ENCODE data around the gene RNF168.
"Not testable (repeated sequence)": the region's sequence is repeated elsewhere in the genome, so short reads cannot be mapped to it uniquely, and the experiment has no call there.

The RNF168 gene

GRCh38 chr3:196533260-196533681 is 29.7 kb upstream of the RNF168 start:
- no peak for FAIRE-seq
- no peak for TF ChIP-seq POU2F2 (IDR thresholded peaks at IDR 0.05; ENCODE audit: low read depth, low read length)
- TF ChIP-seq SPI1 (IDR thresholded peaks at IDR 0.05; ENCODE audit: low read depth, low read length), result no peak
- no peak for TF ChIP-seq POLR2A (IDR thresholded peaks at IDR 0.05; ENCODE audit: low read depth, low read length)
- TF ChIP-seq PAX5 (IDR thresholded peaks at IDR 0.05; ENCODE audit: insufficient read depth, low read length, severe bottlenecking), result no peak
- TF ChIP-seq POLR2AphosphoS5 (IDR thresholded peaks at IDR 0.05; ENCODE audit: low read depth, low read length), result no peak
- TF ChIP-seq TAF1 (IDR thresholded peaks at IDR 0.05; ENCODE audit: low read depth, low read length), result no peak
- no peak for DNase-seq (ENCODE audit: insufficient read length, low spot score)

GRCh38 chr3:196531418-196531817 is 27.9 kb upstream of the RNF168 start:
- DNase-seq (ENCODE audit: insufficient read length, low spot score) (no peak), FAIRE-seq (no peak)
- TF ChIP-seq PAX5 (IDR thresholded peaks at IDR 0.05; ENCODE audit: insufficient read depth, low read length, severe bottlenecking) (no peak), TAF1 (IDR thresholded peaks at IDR 0.05; ENCODE audit: low read depth, low read length) (no peak), POU2F2 (IDR thresholded peaks at IDR 0.05; ENCODE audit: low read depth, low read length) (no peak), SPI1 (IDR thresholded peaks at IDR 0.05; ENCODE audit: low read depth, low read length) (no peak), POLR2A (IDR thresholded peaks at IDR 0.05; ENCODE audit: low read depth, low read length) (no peak), POLR2AphosphoS5 (IDR thresholded peaks at IDR 0.05; ENCODE audit: low read depth, low read length) (no peak)

GRCh38 chr3:196528639-196529233 is 25.2 kb upstream of the RNF168 start:
- TF ChIP-seq POU2F2 (IDR thresholded peaks at IDR 0.05; ENCODE audit: low read depth, low read length) (no peak), TAF1 (IDR thresholded peaks at IDR 0.05; ENCODE audit: low read depth, low read length) (peak; percentile 78), SPI1 (IDR thresholded peaks at IDR 0.05; ENCODE audit: low read depth, low read length) (no peak), POLR2AphosphoS5 (IDR thresholded peaks at IDR 0.05; ENCODE audit: low read depth, low read length) (peak; percentile 74), PAX5 (IDR thresholded peaks at IDR 0.05; ENCODE audit: insufficient read depth, low read length, severe bottlenecking) (peak; percentile 64), POLR2A (IDR thresholded peaks at IDR 0.05; ENCODE audit: low read depth, low read length) (peak; percentile 69; the same call in 1 of the 2 replicates)
- DNase-seq (ENCODE audit: insufficient read length, low spot score), result peak; percentile 86
- FAIRE-seq, result peak; percentile 84

- TF ChIP-seq POLR2A (IDR thresholded peaks at IDR 0.05; ENCODE audit: low read depth, low read length), result no peak
- TF ChIP-seq POU2F2 (IDR thresholded peaks at IDR 0.05; ENCODE audit: low read depth, low read length), result no peak
- TF ChIP-seq TAF1 (IDR thresholded peaks at IDR 0.05; ENCODE audit: low read depth, low read length), result no peak
- no peak for TF ChIP-seq SPI1 (IDR thresholded peaks at IDR 0.05; ENCODE audit: low read depth, low read length)
- TF ChIP-seq POLR2AphosphoS5 (IDR thresholded peaks at IDR 0.05; ENCODE audit: low read depth, low read length), result no peak
- no peak for TF ChIP-seq PAX5 (IDR thresholded peaks at IDR 0.05; ENCODE audit: insufficient read depth, low read length, severe bottlenecking)
- no peak for DNase-seq (ENCODE audit: insufficient read length, low spot score)
- no peak for FAIRE-seq
Observed at GRCh38 chr3:196525141-196525540, 21.6 kb upstream of the RNF168 start.

GRCh38 chr3:196524527-196524926 is 21.0 kb upstream of the RNF168 start:
- no peak for DNase-seq (ENCODE audit: insufficient read length, low spot score)
- TF ChIP-seq PAX5 (IDR thresholded peaks at IDR 0.05; ENCODE audit: insufficient read depth, low read length, severe bottlenecking) (no peak), POLR2A (IDR thresholded peaks at IDR 0.05; ENCODE audit: low read depth, low read length) (no peak), POU2F2 (IDR thresholded peaks at IDR 0.05; ENCODE audit: low read depth, low read length) (no peak), SPI1 (IDR thresholded peaks at IDR 0.05; ENCODE audit: low read depth, low read length) (no peak), TAF1 (IDR thresholded peaks at IDR 0.05; ENCODE audit: low read depth, low read length) (no peak), POLR2AphosphoS5 (IDR thresholded peaks at IDR 0.05; ENCODE audit: low read depth, low read length) (no peak)
- no peak for FAIRE-seq

GRCh38 chr3:196523841-196524240 is 20.3 kb upstream of the RNF168 start:
- FAIRE-seq (no peak), DNase-seq (ENCODE audit: insufficient read length, low spot score) (no peak)
- TF ChIP-seq POLR2A (IDR thresholded peaks at IDR 0.05; ENCODE audit: low read depth, low read length) (no peak), SPI1 (IDR thresholded peaks at IDR 0.05; ENCODE audit: low read depth, low read length) (no peak), POU2F2 (IDR thresholded peaks at IDR 0.05; ENCODE audit: low read depth, low read length) (no peak), POLR2AphosphoS5 (IDR thresholded peaks at IDR 0.05; ENCODE audit: low read depth, low read length) (no peak), TAF1 (IDR thresholded peaks at IDR 0.05; ENCODE audit: low read depth, low read length) (no peak), PAX5 (IDR thresholded peaks at IDR 0.05; ENCODE audit: insufficient read depth, low read length, severe bottlenecking) (no peak)

GRCh38 chr3:196521291-196521690 is 17.7 kb upstream of the RNF168 start:
- not testable (repeated sequence) for DNase-seq (ENCODE audit: insufficient read length, low spot score); FAIRE-seq

GRCh38 chr3:196519718-196520082 is 16.1 kb upstream of the RNF168 start:
- no peak for FAIRE-seq

GRCh38 chr3:196518966-196519717 is 15.6 kb upstream of the RNF168 start:
- TF ChIP-seq POLR2AphosphoS5 (IDR thresholded peaks at IDR 0.05; ENCODE audit: low read depth, low read length) (no peak), POLR2A (IDR thresholded peaks at IDR 0.05; ENCODE audit: low read depth, low read length) (no peak), TAF1 (IDR thresholded peaks at IDR 0.05; ENCODE audit: low read depth, low read length) (no peak), POU2F2 (IDR thresholded peaks at IDR 0.05; ENCODE audit: low read depth, low read length) (no peak), PAX5 (IDR thresholded peaks at IDR 0.05; ENCODE audit: insufficient read depth, low read length, severe bottlenecking) (no peak), SPI1 (IDR thresholded peaks at IDR 0.05; ENCODE audit: low read depth, low read length) (no peak)
- DNase-seq (ENCODE audit: insufficient read length, low spot score) (no peak), FAIRE-seq (peak; percentile 54)

More at GRCh38 chr3:196519718-196520082, 16.1 kb upstream of the RNF168 start:
- TF ChIP-seq POLR2AphosphoS5 (IDR thresholded peaks at IDR 0.05; ENCODE audit: low read depth, low read length), result no peak
- no peak for TF ChIP-seq PAX5 (IDR thresholded peaks at IDR 0.05; ENCODE audit: insufficient read depth, low read length, severe bottlenecking)
- TF ChIP-seq POU2F2 (IDR thresholded peaks at IDR 0.05; ENCODE audit: low read depth, low read length), result no peak
- no peak for TF ChIP-seq TAF1 (IDR thresholded peaks at IDR 0.05; ENCODE audit: low read depth, low read length)
- TF ChIP-seq SPI1 (IDR thresholded peaks at IDR 0.05; ENCODE audit: low read depth, low read length), result no peak
- TF ChIP-seq POLR2A (IDR thresholded peaks at IDR 0.05; ENCODE audit: low read depth, low read length), result no peak
- no peak for DNase-seq (ENCODE audit: insufficient read length, low spot score)
